ENCODE measurements around the gene SMYD3. TPM values are rescaled to one million over a fixed set of nuclear protein-coding genes. Genes with fewer than 3 reads are reported as not detected.

The SMYD3 gene
- total RNA-seq, 3 donors from 2014 or later (not counting 1 experiment from before 2014, with no cell fraction given): 43.6 to 48.0 (median 46.1) TPM

DNA sequence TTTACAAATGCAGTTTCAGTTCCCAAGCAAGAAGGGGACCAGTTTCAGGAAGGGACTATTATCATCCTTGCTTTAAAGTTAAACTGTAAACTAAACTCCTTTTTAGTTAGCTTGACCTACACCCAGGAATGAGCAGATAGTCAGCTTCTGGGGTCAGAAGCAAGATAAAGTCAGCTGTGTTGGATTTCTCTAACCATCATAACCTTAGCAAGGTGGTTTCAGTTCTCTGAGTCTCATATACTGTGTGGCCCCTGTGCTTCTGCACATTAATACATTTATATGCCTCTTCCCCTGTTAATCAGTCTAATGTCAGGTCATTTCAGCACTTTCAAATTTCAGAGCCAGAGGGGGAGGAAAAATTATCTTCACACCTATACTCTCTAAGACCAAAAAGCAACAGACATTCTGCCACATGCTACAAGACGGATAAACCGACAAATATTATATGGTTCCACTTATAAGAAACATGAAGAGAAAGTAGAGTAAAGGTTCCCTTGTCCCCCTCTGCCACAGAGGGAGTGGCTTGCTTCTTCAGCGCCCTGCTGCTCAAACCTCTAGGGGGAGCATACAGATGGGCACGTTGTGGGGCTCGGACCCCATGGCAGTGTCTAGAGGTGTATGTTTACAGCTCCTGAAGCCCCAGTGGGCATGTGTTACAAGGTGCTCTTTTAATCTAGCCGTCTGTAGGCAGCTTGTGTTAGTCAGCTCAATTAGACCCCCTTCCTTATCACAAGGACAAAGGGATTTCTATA, 89.1 kb downstream of the SMYD3 start:
- ATAC-seq (no peak), DNase-seq (no peak)
- intact Hi-C loops (cut with micrococcal nuclease): no loop called here
- Mint-ChIP-seq H3K27ac (no peak overlapping the region), H3K9me3 (no peaks in the 10 kb centered on the region), H3K36me3 (no peaks in the 10 kb centered on the region), H3K27me3 (ENCODE audit: low read depth in 2 of 2) (no peaks in the 10 kb centered on the region), H3K4me3 (no peak overlapping the region), H3K4me1 (peaks cover 26 to 38% of the 10 kb centered on the region in 2 donors)
- H3K27ac ChIP-seq (ENCODE audit: low read length): no peak overlapping the region
- H3K27me3 ChIP-seq (ENCODE audit: control insufficient read depth, insufficient read depth, low read length): no peaks in the 10 kb centered on the region
- no peaks in the 10 kb centered on the region for H3K36me3 ChIP-seq (ENCODE audit: control insufficient read depth, insufficient read depth, low read length)
- H3K4me1 ChIP-seq (ENCODE audit: control insufficient read depth, insufficient read depth, low read length): no peaks in the 10 kb centered on the region
- WGBS (ENCODE audit: insufficient coverage): 100% methylated on average over 3 of the region's 6 CpGs
- H3K9me3 ChIP-seq (ENCODE audit: control insufficient read depth, insufficient read depth, low read length): no peaks in the 10 kb centered on the region
- TF ChIP-seq, protein P1, sequence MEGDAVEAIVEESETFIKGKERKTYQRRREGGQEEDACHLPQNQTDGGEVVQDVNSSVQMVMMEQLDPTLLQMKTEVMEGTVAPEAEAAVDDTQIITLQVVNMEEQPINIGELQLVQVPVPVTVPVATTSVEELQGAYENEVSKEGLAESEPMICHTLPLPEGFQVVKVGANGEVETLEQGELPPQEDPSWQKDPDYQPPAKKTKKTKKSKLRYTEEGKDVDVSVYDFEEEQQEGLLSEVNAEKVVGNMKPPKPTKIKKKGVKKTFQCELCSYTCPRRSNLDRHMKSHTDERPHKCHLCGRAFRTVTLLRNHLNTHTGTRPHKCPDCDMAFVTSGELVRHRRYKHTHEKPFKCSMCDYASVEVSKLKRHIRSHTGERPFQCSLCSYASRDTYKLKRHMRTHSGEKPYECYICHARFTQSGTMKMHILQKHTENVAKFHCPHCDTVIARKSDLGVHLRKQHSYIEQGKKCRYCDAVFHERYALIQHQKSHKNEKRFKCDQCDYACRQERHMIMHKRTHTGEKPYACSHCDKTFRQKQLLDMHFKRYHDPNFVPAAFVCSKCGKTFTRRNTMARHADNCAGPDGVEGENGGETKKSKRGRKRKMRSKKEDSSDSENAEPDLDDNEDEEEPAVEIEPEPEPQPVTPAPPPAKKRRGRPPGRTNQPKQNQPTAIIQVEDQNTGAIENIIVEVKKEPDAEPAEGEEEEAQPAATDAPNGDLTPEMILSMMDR (IDR thresholded peaks at IDR 0.05): no peak
- H3K4me3 ChIP-seq (ENCODE audit: low read length): no peak overlapping the region

DNA sequence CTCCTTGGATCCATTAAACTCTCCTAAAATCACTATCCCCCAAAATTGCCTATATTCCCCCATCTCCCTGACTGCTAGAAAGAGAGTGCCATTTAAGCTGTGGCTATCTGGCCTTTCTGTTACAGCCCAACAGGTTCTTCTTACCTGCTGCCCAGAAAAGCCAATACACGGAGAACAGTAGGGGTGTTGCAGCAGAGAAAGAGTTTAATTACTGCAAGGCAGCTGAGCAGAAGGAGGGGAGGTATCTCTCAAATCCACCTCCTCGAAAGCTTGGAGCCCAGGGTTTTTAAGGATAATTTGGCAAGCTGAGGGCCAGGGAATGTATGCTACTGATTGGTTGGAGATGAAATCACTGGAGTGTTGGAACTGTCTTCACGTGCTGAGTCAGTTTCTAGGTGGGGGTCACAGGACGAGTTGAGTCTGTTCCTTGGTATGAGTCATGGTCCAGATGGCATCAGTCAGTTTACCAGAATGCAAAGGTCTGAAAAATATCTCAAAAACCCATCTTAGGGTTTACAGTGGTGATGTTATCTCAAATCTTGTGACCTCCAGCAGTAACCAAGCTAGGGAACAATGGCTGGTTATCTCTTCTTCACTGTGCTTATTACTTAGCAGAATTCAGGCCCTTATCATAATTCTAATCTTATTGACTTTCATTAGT, 89.8 kb downstream of the SMYD3 start:
- Mint-ChIP-seq H3K9me3 (no peaks in the 10 kb centered on the region), H3K36me3 (no peaks in the 10 kb centered on the region), H3K27ac (no peak overlapping the region), H3K4me1 (peaks cover 26 to 38% of the 10 kb centered on the region in 2 donors), H3K4me3 (no peak overlapping the region), H3K27me3 (ENCODE audit: low read depth in 2 of 2) (no peaks in the 10 kb centered on the region)
- DNase-seq (no peak), ATAC-seq (no peak)
- intact Hi-C loops (cut with micrococcal nuclease): no loop called here
- no peak overlapping the region for H3K27ac ChIP-seq (ENCODE audit: low read length)
- WGBS (ENCODE audit: insufficient coverage): 99% methylated on average over 4 of the region's 4 CpGs
- TF ChIP-seq, protein P1 (IDR thresholded peaks at IDR 0.05): no peak
- no peaks in the 10 kb centered on the region for H3K36me3 ChIP-seq (ENCODE audit: control insufficient read depth, insufficient read depth, low read length)
- no peaks in the 10 kb centered on the region for H3K27me3 ChIP-seq (ENCODE audit: control insufficient read depth, insufficient read depth, low read length)
- no peaks in the 10 kb centered on the region for H3K4me1 ChIP-seq (ENCODE audit: control insufficient read depth, insufficient read depth, low read length)
- H3K4me3 ChIP-seq (ENCODE audit: low read length): no peak overlapping the region
- no peaks in the 10 kb centered on the region for H3K9me3 ChIP-seq (ENCODE audit: control insufficient read depth, insufficient read depth, low read length)

DNA sequence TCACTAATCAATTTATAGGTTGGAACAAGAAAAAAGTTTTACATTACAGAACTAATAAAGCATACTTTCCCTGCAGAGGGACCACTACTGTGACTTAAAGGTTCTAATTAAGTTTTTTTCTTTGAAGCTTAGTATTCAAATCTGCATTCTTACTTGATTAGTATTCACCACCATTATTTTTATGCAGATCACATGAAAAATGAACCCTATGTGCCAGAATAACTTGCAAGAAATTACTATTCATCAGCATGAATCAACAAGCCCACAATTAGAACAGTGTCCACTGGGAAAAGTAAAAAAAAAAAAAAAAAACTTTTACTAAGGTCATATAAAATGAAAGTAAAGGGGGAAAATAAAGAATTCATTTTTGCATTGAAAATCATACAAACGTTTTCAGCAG, 90.8 kb downstream of the SMYD3 start:
- WGBS (ENCODE audit: insufficient coverage): 60% methylated on average over 1 of the region's 1 CpG
- Mint-ChIP-seq H3K27me3 (ENCODE audit: low read depth in 2 of 2) (no peaks in the 10 kb centered on the region), H3K27ac (no peak overlapping the region), H3K9me3 (peaks cover 0 to 4% of the 10 kb centered on the region in 2 donors), H3K36me3 (no peaks in the 10 kb centered on the region), H3K4me1 (peaks cover 26 to 32% of the 10 kb centered on the region in 2 donors), H3K4me3 (no peak overlapping the region)
- Histone ChIP-seq H3K36me3 (ENCODE audit: control insufficient read depth, insufficient read depth, low read length) (no peaks in the 10 kb centered on the region), H3K9me3 (ENCODE audit: control insufficient read depth, insufficient read depth, low read length) (no peaks in the 10 kb centered on the region), H3K4me3 (ENCODE audit: low read length) (no peak overlapping the region), H3K4me1 (ENCODE audit: control insufficient read depth, insufficient read depth, low read length) (no peaks in the 10 kb centered on the region), H3K27me3 (ENCODE audit: control insufficient read depth, insufficient read depth, low read length) (no peaks in the 10 kb centered on the region), H3K27ac (ENCODE audit: low read length) (no peak overlapping the region)
- DNase-seq (no peak), ATAC-seq (no peak)
- intact Hi-C loops (cut with micrococcal nuclease): no loop called here
- TF ChIP-seq, protein P1 (IDR thresholded peaks at IDR 0.05): no peak

Data from natural killer cell (primary cell).